Measurements from ENCODE around the gene EBF3. TPM values are rescaled to one million over a fixed set of nuclear protein-coding genes. Genes with fewer than 3 reads are reported as not detected.

Gene EBF3
- total and polyA plus RNA-seq, 2 donors (not counting 3 experiments of a cell fraction or from before 2014, with no cell fraction given) = 0.92 to 2.7 TPM

DNA sequence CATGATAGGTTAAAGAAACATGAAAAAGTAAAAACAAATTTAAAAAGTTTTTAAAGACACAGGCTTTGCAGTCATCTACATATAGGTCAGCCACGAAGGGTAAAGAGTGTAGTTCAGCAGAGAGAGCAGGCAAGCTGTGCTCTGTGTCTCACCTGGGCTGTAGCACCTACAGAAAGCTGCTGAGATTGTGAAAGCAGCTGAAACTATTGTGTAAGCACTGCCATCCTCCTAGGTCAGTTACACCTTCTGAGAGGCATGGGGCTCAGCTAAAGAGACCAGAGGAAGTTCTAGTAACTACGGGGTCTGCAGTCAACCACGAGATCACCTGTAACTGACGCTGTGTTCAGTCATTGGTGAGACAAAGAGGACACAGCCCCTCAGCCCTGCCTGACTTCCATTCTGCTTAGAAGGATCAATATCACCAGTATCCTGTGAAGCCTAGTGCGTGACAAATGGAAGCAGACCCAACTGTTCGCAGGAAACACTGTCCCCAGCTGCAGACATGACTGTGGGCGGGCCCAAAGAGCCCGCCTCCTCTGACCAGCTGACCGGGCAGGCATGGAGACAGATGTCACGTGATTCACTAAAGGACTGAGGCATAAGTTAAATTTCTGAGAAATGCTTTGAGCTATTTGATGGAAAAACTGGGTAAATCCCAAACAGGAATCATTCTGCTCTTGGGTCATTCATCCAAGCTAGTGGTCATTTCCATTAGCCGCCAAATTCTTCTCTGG, 87.9 kb downstream of the EBF3 start:
- no peak overlapping the region for H3K9ac ChIP-seq (replicated peaks; ENCODE audit: extremely low read depth, insufficient read depth, low read length)

More for the DNA sequence above, 87.9 kb downstream of the EBF3 start:
- H2AFZ ChIP-seq (ENCODE audit: low read depth, low read length) = no peak overlapping the region
- H4K20me1 ChIP-seq (replicated peaks; ENCODE audit: control insufficient read depth, extremely low read depth, insufficient read depth, low read length) = no peaks in the 10 kb centered on the region
- H3K79me2 ChIP-seq (ENCODE audit: control insufficient read depth, insufficient read depth, low read length) = no peaks in the 10 kb centered on the region
- BruUV-seq (replicated peaks) = no TSS peak
- no peak overlapping the region for H3K4me2 ChIP-seq (ENCODE audit: insufficient read depth, low read length)
- H3K9me1 ChIP-seq (replicated peaks; ENCODE audit: control insufficient read depth, extremely low read depth, insufficient read depth, low read length) = no peaks in the 10 kb centered on the region
- no peak overlapping the region for H3K4me3 ChIP-seq (replicated peaks in 1 of 3; ENCODE audit: insufficient read depth in 1 of 3, low read depth in 1 of 3, low read length in 3 of 3)
- no peak for DNase-seq (ENCODE audit: low read depth, low spot score)
- H3K9me3 ChIP-seq (replicated peaks; ENCODE audit: control insufficient read depth, insufficient read depth, low read length) = no peaks in the 10 kb centered on the region
- intact Hi-C loops (cut with micrococcal nuclease) = no loop called here
- ChIA-PET CTCF (no interaction called here), POLR2A (no interaction called here)
- H3K4me1 ChIP-seq (ENCODE audit: control insufficient read depth, extremely low read depth, insufficient read depth, low read length) = no peaks in the 10 kb centered on the region
- TF ChIP-seq MYC (IDR thresholded peaks at IDR 0.05; ENCODE audit: low read depth, low read length) = no peak
- TF ChIP-seq POLR2A (IDR thresholded peaks at IDR 0.05; ENCODE audit: low read depth, low read length) = no peak
- no peak for TF ChIP-seq EZH2 (IDR thresholded peaks at IDR 0.05; ENCODE audit: borderline replicate concordance, low read depth, low read length, severe bottlenecking)
- TF ChIP-seq POLR2AphosphoS5 (IDR thresholded peaks at IDR 0.05; ENCODE audit: insufficient read depth, low read depth, low read length) = no peak
- TF ChIP-seq MAX (IDR thresholded peaks at IDR 0.05; ENCODE audit: insufficient read depth, insufficient read length) = no peak
- TF ChIP-seq, protein P1, sequence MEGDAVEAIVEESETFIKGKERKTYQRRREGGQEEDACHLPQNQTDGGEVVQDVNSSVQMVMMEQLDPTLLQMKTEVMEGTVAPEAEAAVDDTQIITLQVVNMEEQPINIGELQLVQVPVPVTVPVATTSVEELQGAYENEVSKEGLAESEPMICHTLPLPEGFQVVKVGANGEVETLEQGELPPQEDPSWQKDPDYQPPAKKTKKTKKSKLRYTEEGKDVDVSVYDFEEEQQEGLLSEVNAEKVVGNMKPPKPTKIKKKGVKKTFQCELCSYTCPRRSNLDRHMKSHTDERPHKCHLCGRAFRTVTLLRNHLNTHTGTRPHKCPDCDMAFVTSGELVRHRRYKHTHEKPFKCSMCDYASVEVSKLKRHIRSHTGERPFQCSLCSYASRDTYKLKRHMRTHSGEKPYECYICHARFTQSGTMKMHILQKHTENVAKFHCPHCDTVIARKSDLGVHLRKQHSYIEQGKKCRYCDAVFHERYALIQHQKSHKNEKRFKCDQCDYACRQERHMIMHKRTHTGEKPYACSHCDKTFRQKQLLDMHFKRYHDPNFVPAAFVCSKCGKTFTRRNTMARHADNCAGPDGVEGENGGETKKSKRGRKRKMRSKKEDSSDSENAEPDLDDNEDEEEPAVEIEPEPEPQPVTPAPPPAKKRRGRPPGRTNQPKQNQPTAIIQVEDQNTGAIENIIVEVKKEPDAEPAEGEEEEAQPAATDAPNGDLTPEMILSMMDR (IDR thresholded peaks at IDR 0.05; ENCODE audit: extremely low read depth in 1 of 2, insufficient read depth in 1 of 2, low read depth in 1 of 2, low read length in 2 of 2) = no peak
- no peak for TF ChIP-seq FOS (IDR thresholded peaks at IDR 0.05; ENCODE audit: borderline replicate concordance, insufficient read depth, low read length)
- TF ChIP-seq GATA2 (IDR thresholded peaks at IDR 0.05; ENCODE audit: insufficient read depth, insufficient read length, low read depth, low read length) = no peak
- no peak for TF ChIP-seq JUN (IDR thresholded peaks at IDR 0.05; ENCODE audit: borderline replicate concordance, insufficient read depth, insufficient read length, low read depth)
- H3K36me3 ChIP-seq (ENCODE audit: control insufficient read depth in 2 of 2, extremely low read depth in 1 of 2, insufficient read depth in 2 of 2, low read length in 2 of 2) = no peaks in the 10 kb centered on the region
- no peak for FAIRE-seq
- H3K27me3 ChIP-seq (ENCODE audit: control insufficient read depth in 2 of 2, insufficient read depth in 2 of 2, low read length in 2 of 2) = no peaks in the 10 kb centered on the region
- dilution Hi-C loops (cut with MboI; ENCODE audit: extremely low pct_ligation_motif_present, low sequenced_read_pairs) = no loop called here
- no peak overlapping the region for H3K27ac ChIP-seq (ENCODE audit: insufficient read depth, low read depth, low read length)
